ENCODE measurements around the gene MCRS1. TPM values are rescaled to one million over a fixed set of nuclear protein-coding genes. Genes with fewer than 3 reads are reported as not detected.
A peak's percentile ranks its signal among the peaks of the same experiment; 100 is the strongest.
"Not testable (repeated sequence)": the region's sequence is repeated elsewhere in the genome, so short reads cannot be mapped to it uniquely, and the experiment has no call there.

The MCRS1 gene
- total and polyA plus RNA-seq, 4 donors = 35.6 to 55.8 (median 49.0) TPM

DNA sequence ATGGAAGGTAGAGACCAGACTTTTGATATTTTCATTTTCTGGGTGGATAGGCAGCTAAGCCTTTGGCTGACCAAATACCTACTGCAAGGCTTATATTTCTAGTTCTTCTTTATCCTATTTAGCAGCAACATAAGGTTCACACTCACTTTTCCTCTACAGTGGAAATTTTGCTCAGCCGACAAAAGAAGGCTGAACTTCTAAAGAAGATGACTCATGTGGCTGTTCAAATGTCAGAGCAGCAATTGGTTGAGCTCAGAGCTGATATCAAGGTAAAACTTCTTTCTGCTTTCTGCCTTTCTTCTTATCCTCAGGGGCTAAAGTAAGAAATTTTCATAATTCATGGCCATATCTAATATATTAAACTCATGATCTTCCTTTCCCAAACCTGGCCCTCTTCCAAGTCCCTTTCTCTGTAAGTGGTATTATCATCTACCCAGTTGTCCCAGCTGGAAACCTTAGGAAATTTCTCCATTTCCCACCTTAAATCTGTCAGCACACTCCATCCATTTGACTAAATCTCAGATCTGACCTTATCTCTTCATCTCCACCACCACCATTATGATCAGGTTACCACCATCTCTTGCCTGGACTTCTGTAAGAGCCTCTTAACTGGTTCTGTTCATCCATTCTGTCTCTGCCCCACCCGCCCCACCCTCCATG is 48.9 kb downstream of the MCRS1 start:
- Histone ChIP-seq H3K9me3 (ENCODE audit: control insufficient read depth in 4 of 4, insufficient read depth in 3 of 4, low read length in 3 of 4) (no peaks in the 10 kb centered on the region), H3K36me3 (ENCODE audit: control insufficient read depth in 4 of 4, insufficient read depth in 4 of 4, low read length in 4 of 4) (peaks cover 3 to 18% (median 10%) of the 10 kb centered on the region in 4 donors), H3K4me1 (ENCODE audit: control insufficient read depth in 5 of 5, insufficient read depth in 5 of 5, low read length in 5 of 5) (no peaks in the 10 kb centered on the region), H3K4me3 (no peak overlapping the region), H3K27me3 (ENCODE audit: control insufficient read depth in 3 of 3, insufficient read depth in 3 of 3, low read length in 2 of 3) (no peaks in the 10 kb centered on the region), H3K9ac (ENCODE audit: insufficient read depth in 1 of 2, low read length in 2 of 2) (no peak overlapping the region), H3K27ac (ENCODE audit: low read depth in 1 of 2, low read length in 1 of 2) (no peak overlapping the region)
- no peak for ATAC-seq (ENCODE audit: insufficient read depth, low FRiP score)
- 91 to 97% methylated on average over 2 of the region's 2 CpGs for WGBS, 2 donors
- no peak for DNase-seq
- TF ChIP-seq, protein P1, sequence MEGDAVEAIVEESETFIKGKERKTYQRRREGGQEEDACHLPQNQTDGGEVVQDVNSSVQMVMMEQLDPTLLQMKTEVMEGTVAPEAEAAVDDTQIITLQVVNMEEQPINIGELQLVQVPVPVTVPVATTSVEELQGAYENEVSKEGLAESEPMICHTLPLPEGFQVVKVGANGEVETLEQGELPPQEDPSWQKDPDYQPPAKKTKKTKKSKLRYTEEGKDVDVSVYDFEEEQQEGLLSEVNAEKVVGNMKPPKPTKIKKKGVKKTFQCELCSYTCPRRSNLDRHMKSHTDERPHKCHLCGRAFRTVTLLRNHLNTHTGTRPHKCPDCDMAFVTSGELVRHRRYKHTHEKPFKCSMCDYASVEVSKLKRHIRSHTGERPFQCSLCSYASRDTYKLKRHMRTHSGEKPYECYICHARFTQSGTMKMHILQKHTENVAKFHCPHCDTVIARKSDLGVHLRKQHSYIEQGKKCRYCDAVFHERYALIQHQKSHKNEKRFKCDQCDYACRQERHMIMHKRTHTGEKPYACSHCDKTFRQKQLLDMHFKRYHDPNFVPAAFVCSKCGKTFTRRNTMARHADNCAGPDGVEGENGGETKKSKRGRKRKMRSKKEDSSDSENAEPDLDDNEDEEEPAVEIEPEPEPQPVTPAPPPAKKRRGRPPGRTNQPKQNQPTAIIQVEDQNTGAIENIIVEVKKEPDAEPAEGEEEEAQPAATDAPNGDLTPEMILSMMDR (IDR thresholded peaks at IDR 0.05; ENCODE audit: control extremely low read depth, extremely low read depth) = no peak

DNA sequence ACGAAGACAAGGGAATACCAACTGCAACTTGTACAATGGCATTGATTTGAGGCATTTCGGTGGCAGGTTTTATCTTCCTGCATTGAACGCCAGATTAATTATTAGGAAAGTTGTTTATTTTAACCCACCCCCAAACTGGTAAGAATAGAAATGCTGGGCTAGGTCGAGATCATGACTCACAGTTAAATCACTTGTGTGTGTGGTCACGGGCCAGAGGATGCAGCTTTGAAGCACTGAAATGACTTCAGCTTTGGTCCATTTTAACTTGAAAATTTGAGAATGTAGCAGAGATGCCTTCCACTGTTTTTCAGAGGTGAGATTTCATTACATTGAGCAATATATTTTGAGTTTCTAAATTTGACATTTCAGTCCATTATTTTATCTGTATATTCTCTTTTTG is 52.7 kb downstream of the MCRS1 start:
- TF ChIP-seq, protein P1 (IDR thresholded peaks at IDR 0.05; ENCODE audit: control extremely low read depth, extremely low read depth) = no peak
- Histone ChIP-seq H3K9ac (ENCODE audit: insufficient read depth in 1 of 2, low read length in 2 of 2) (no peak overlapping the region), H3K9me3 (ENCODE audit: control insufficient read depth in 4 of 4, insufficient read depth in 3 of 4, low read length in 3 of 4) (no peaks in the 10 kb centered on the region), H3K27ac (ENCODE audit: low read depth in 1 of 2, low read length in 1 of 2) (no peak overlapping the region), H3K36me3 (ENCODE audit: control insufficient read depth in 4 of 4, insufficient read depth in 4 of 4, low read length in 4 of 4) (peaks cover 0 to 6% (median 4%) of the 10 kb centered on the region in 4 donors), H3K4me3 (no peak overlapping the region), H3K27me3 (ENCODE audit: control insufficient read depth in 3 of 3, insufficient read depth in 3 of 3, low read length in 2 of 3) (no peaks in the 10 kb centered on the region), H3K4me1 (ENCODE audit: control insufficient read depth in 5 of 5, insufficient read depth in 5 of 5, low read length in 5 of 5) (peaks cover 0 to 2% (median 0%) of the 10 kb centered on the region in 5 donors)
- DNase-seq = no peak
- 86 to 92% methylated on average over 5 of the region's 5 CpGs for WGBS, 2 donors
- no peak for ATAC-seq (ENCODE audit: insufficient read depth, low FRiP score)

DNA sequence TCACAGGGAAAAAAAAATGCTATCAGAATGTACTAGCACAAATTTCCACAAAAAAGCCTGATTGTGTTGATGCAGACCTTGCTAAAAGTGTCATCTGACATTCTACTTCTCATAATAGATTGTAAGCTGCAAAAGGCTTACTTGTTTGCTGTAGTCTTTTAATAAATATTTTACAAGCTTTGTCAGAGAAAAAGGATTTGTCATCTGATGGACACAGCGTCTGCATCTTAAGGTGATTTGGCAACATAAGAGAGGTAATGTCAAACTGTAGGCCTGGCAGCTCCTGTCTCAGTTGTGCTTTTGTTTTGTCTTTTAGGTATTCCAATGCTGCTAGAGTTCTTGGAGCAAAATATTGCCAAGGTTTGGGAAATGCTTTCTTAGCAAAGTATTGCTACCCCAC is 55.4 kb downstream of the MCRS1 start:
- TF ChIP-seq, protein P1 (IDR thresholded peaks at IDR 0.05; ENCODE audit: control extremely low read depth, extremely low read depth) = no peak
- H3K4me3 ChIP-seq = no peak overlapping the region
- DNase-seq = no peak
- no peak for ATAC-seq (ENCODE audit: insufficient read depth, low FRiP score)
- no peaks in the 10 kb centered on the region for H3K9me3 ChIP-seq (ENCODE audit: control insufficient read depth in 4 of 4, insufficient read depth in 3 of 4, low read length in 3 of 4)
- H3K27ac ChIP-seq (ENCODE audit: low read depth in 1 of 2, low read length in 1 of 2) = no peak overlapping the region
- peaks cover 0 to 2% (median 0%) of the 10 kb centered on the region in 5 donors for H3K4me1 ChIP-seq (ENCODE audit: control insufficient read depth in 5 of 5, insufficient read depth in 5 of 5, low read length in 5 of 5)
- no peaks in the 10 kb centered on the region for H3K27me3 ChIP-seq (ENCODE audit: control insufficient read depth in 3 of 3, insufficient read depth in 3 of 3, low read length in 2 of 3)
- H3K9ac ChIP-seq (ENCODE audit: insufficient read depth in 1 of 2, low read length in 2 of 2) = no peak overlapping the region
- H3K36me3 ChIP-seq (ENCODE audit: control insufficient read depth in 4 of 4, insufficient read depth in 4 of 4, low read length in 4 of 4) = peaks cover 0 to 5% (median under 1%) of the 10 kb centered on the region in 4 donors
- 89 to 91% methylated on average over 1 of the region's 1 CpG for WGBS, 2 donors

DNA sequence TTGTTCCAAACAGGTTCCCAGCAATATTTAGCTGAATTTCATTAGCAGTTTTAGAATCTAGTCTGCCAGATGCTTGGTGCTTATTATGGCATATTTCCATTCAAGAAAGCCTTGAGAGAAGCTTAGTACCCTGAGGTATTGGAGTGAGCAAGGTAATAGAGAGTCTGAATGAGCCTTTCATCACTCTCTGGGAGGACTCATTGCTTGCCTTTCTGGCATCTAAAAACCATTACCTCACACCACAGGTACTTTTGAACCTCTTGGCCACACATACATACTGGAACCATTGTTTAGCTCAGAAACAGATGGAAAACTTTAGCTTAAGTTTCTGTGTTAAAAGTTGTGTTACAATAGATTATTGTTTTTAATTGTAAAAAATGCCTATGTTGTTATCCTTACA is 56.5 kb downstream of the MCRS1 start:
- Histone ChIP-seq H3K36me3 (ENCODE audit: control insufficient read depth in 4 of 4, insufficient read depth in 4 of 4, low read length in 4 of 4) (peaks cover 0 to 5% (median 0%) of the 10 kb centered on the region in 4 donors), H3K4me3 (no peak overlapping the region), H3K9ac (ENCODE audit: insufficient read depth in 1 of 2, low read length in 2 of 2) (no peak overlapping the region), H3K9me3 (ENCODE audit: control insufficient read depth in 4 of 4, insufficient read depth in 3 of 4, low read length in 3 of 4) (no peaks in the 10 kb centered on the region), H3K4me1 (ENCODE audit: control insufficient read depth in 5 of 5, insufficient read depth in 5 of 5, low read length in 5 of 5) (peaks cover 0 to 2% (median 0%) of the 10 kb centered on the region in 5 donors), H3K27me3 (ENCODE audit: control insufficient read depth in 3 of 3, insufficient read depth in 3 of 3, low read length in 2 of 3) (no peaks in the 10 kb centered on the region), H3K27ac (ENCODE audit: low read depth in 1 of 2, low read length in 1 of 2) (no peak overlapping the region)
- DNase-seq (peak in 1 of 3 donors; percentile 52), ATAC-seq (ENCODE audit: insufficient read depth, low FRiP score) (no peak)
- TF ChIP-seq, protein P1 (IDR thresholded peaks at IDR 0.05; ENCODE audit: control extremely low read depth, extremely low read depth) = no peak

DNA sequence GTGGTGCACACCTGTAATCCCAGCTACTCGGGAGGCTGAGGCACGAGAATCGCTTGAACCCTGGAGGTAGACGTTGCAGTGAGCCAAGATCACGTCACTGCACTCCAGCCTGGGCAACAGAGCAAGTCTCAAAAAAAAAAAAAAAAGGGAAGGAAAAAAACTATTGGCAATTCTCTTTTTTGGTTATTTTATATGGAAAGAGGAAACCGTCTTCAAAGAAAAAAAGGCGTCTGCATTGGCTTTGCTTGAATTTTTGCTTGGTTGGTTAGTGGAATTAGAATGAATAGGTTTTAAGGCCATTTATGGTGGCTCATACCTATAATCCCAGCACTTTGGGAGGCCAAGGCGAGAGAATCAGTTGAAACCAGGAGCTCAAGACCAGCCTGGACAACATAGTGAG is 58.3 kb downstream of the MCRS1 start:
- not testable (repeated sequence) for H3K27ac ChIP-seq (ENCODE audit: low read depth in 1 of 2, low read length in 1 of 2); H3K4me1 ChIP-seq (ENCODE audit: control insufficient read depth in 5 of 5, insufficient read depth in 5 of 5, low read length in 5 of 5); H3K9ac ChIP-seq (ENCODE audit: insufficient read depth in 1 of 2, low read length in 2 of 2); DNase-seq; H3K4me3 ChIP-seq; ATAC-seq (ENCODE audit: insufficient read depth, low FRiP score); H3K9me3 ChIP-seq (ENCODE audit: control insufficient read depth in 4 of 4, insufficient read depth in 3 of 4, low read length in 3 of 4); H3K27me3 ChIP-seq (ENCODE audit: control insufficient read depth in 3 of 3, insufficient read depth in 3 of 3, low read length in 2 of 3); H3K36me3 ChIP-seq (ENCODE audit: control insufficient read depth in 4 of 4, insufficient read depth in 4 of 4, low read length in 4 of 4)
- WGBS, 2 donors = 69 to 88% methylated on average over 8 of the region's 8 CpGs

Data from lung (tissue), 12 donors.